Muscle of leg (tissue), 16 donors: ENCODE measurements around the gene CTBP1. TPM values are rescaled to one million over a fixed set of nuclear protein-coding genes. Genes with fewer than 3 reads are reported as not detected.

Source experiments
- DNase-seq: peaks from one replicate; pipeline ENCODE4 v3.0.0; 2013
- H3K27ac ChIP-seq: one replicate; pipeline ENCODE4 v1.5.1; 2013; ENCODE audit warnings: mild to moderate bottlenecking, low read length, control low read depth
- H3K27me3 ChIP-seq: one replicate; pipeline ENCODE4 v1.6.1; 2013; ENCODE audit warnings: low read length; ENCODE audit not compliant: control insufficient read depth, insufficient read depth
- H3K36me3 ChIP-seq: one replicate; pipeline ENCODE4 v1.6.1; 2013; ENCODE audit warnings: low read length; ENCODE audit not compliant: control insufficient read depth, insufficient read depth
- H3K4me1 ChIP-seq: one replicate; pipeline ENCODE4 v1.6.1; 2013; ENCODE audit warnings: low read length; ENCODE audit not compliant: control insufficient read depth, insufficient read depth
- H3K4me3 ChIP-seq: one replicate; pipeline ENCODE4 v1.5.1; 2013; ENCODE audit warnings: low read length, control low read depth
- H3K9me3 ChIP-seq: replicated peaks from 2 replicates; pipeline ENCODE4 v1.6.1; 2013; ENCODE audit warnings: low read depth, low read length; ENCODE audit not compliant: control insufficient read depth
- WGBS: methylation state at CpG from one replicate; pipeline ENCODE4 v1.1.5; 2013; ENCODE audit warnings: missing lambda C conversion rate; ENCODE audit not compliant: insufficient coverage; 5-methylcytosine and 5-hydroxymethylcytosine counted together
- long read RNA-seq, 11 donors: transcript quantifications; one replicate each; lab custom pipeline, GENCODE V29; 2026
- polyA plus RNA-seq, 8 donors: library from polyadenylated mRNA; unstranded; fragments of 120-200 nt; gene quantifications; one replicate each; pipeline versions ENCODE4 v1.2.1 to v1.2.3, GENCODE V29; 2013; ENCODE audit warnings: inconsistent platforms in 1 of 8, low replicate concordance in 1 of 8; ENCODE audit not compliant: insufficient read length in 8 of 8, insufficient read depth in 1 of 8
- total RNA-seq: library from RNA; stranded (reverse); fragments of 120-200 nt; gene quantifications from one replicate; pipeline ENCODE4 v1.2.4, GENCODE V29; 2013

Gene CTBP1
- total RNA-seq (81.9 TPM), polyA plus RNA-seq (100 to 1,000 TPM; 101 to 146 (median 122) TPM)
- long read RNA-seq, donor 1, transcript CTBP1-203 (10 exons, 2,467 nt) = major isoform, 8 of 10 reads
- long read RNA-seq, donor 1, partial matches to known transcripts = 0 of 10 reads
- long read RNA-seq, donor 1, other reads (novel, unspliced or antisense) = 0 of 10 reads
- long read RNA-seq, donor 2, partial matches to known transcripts = 0 of 2 reads
- long read RNA-seq, donor 2, other reads (novel, unspliced or antisense) = 0 of 2 reads
- long read RNA-seq, donor 3, transcript CTBP1-201 (9 exons, 2,297 nt) = minor isoform, 13 of 33 reads
- long read RNA-seq, donor 3, transcript CTBP1-203 (10 exons, 2,467 nt) = major isoform, 14 of 33 reads
- long read RNA-seq, donor 3, partial matches to known transcripts = 0 of 33 reads
- long read RNA-seq, donor 3, other reads (novel, unspliced or antisense) = 5 of 33 reads
- long read RNA-seq, donor 4, transcript CTBP1-201 (9 exons, 2,297 nt) = minor isoform, 6 of 17 reads
- long read RNA-seq, donor 4, transcript CTBP1-203 (10 exons, 2,467 nt) = major isoform, 9 of 17 reads
- long read RNA-seq, donor 4, partial matches to known transcripts = 0 of 17 reads
- long read RNA-seq, donor 4, other reads (novel, unspliced or antisense) = 0 of 17 reads
- long read RNA-seq, donor 5, transcript CTBP1-203 (10 exons, 2,467 nt) = major isoform, 26 of 41 reads
- long read RNA-seq, donor 5, transcript CTBP1-201 (9 exons, 2,297 nt) = minor isoform, 8 of 41 reads
- long read RNA-seq, donor 5, partial matches to known transcripts = 7 of 41 reads
- long read RNA-seq, donor 5, other reads (novel, unspliced or antisense) = 0 of 41 reads
- long read RNA-seq, donor 6, transcript CTBP1-203 (10 exons, 2,467 nt) = major isoform, 11 of 30 reads
- long read RNA-seq, donor 6, transcript CTBP1-201 (9 exons, 2,297 nt) = minor isoform, 10 of 30 reads
- long read RNA-seq, donor 6, partial matches to known transcripts = 0 of 30 reads
- long read RNA-seq, donor 6, other reads (novel, unspliced or antisense) = 8 of 30 reads
- long read RNA-seq, donor 7, transcript CTBP1-203 (10 exons, 2,467 nt) = major isoform, 12 of 28 reads
- long read RNA-seq, donor 7, transcript CTBP1-201 (9 exons, 2,297 nt) = minor isoform, 7 of 28 reads
- long read RNA-seq, donor 7, partial matches to known transcripts = 0 of 28 reads
- long read RNA-seq, donor 7, other reads (novel, unspliced or antisense) = 8 of 28 reads
- long read RNA-seq, donor 8, partial matches to known transcripts = 0 of 5 reads
- long read RNA-seq, donor 8, other reads (novel, unspliced or antisense) = 0 of 5 reads
- long read RNA-seq, donor 9, transcript CTBP1-203 (10 exons, 2,467 nt) = minor isoform, 5 of 18 reads
- long read RNA-seq, donor 9, transcript CTBP1-201 (9 exons, 2,297 nt) = major isoform, 7 of 18 reads
- long read RNA-seq, donor 9, partial matches to known transcripts = 0 of 18 reads
- long read RNA-seq, donor 9, other reads (novel, unspliced or antisense) = 6 of 18 reads
- long read RNA-seq, donor 10, transcript CTBP1-201 (9 exons, 2,297 nt) = minor isoform, 5 of 21 reads
- long read RNA-seq, donor 10, transcript CTBP1-203 (10 exons, 2,467 nt) = major isoform, 11 of 21 reads
- long read RNA-seq, donor 10, partial matches to known transcripts = 0 of 21 reads
- long read RNA-seq, donor 10, other reads (novel, unspliced or antisense) = 5 of 21 reads
- long read RNA-seq, donor 11, transcript CTBP1-203 (10 exons, 2,467 nt) = major isoform, 9 of 15 reads
- long read RNA-seq, donor 11, partial matches to known transcripts = 0 of 15 reads
- long read RNA-seq, donor 11, other reads (novel, unspliced or antisense) = 0 of 15 reads

DNA sequence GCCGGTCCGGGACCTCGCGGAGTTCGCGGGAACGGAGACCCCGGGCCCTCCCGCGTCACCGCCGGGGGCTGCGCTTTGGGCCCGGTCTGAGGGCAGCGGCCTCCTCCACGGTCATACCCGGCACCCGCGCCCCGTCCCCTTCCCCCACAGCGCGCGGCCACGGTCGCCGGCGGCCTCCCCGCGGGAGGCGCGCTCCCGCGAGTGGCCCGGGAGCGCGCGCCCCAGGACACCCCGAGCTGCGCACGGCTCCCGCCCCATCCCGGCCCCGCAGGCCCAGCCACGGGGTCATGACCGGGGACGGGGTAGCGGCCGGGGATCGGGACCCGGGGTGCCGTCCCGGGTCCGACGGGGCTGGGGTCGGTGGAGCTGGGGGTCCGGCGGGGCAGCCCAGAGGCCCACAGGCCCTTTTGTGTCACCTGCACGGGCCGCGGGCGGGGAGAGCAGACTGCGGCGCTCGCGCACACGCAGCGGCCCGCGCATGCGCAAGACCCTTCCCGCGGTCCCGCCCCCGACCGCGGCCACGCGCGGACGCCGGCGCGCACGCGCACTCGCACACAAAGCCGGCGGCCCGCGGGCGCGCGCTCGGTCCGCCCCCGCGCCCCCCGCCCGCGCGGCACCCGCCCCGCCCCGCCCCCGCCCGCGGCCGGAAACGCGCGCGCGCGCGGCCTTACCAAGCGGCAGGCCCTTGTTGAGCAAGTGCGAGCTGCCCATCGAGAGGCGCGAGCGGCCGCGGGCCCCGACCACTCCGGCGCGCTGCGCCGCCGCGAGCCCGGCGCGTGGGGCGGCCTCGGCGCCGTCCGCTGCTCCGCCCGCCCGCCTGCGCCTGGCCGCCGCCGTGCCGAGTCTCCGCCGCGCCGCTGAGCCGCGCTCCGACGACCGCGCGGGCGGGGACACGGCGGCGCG lies at the start of gene CTBP1:
Gene CTBP1, minus strand, starts transcription at position 886 of the 903 bp plus-strand sequence. CDS start 7,799 bp downstream, outside the sequence.
- H3K4me1 ChIP-seq = peaks cover 54% of the 10 kb centered on the region
- WGBS = under 1% methylated on average over 154 of the region's 163 CpGs
- H3K4me3 ChIP-seq = peak within 1 kb of the TSS; percentile 83
- no peaks in the 10 kb centered on the region for H3K27me3 ChIP-seq
- peaks cover 23% of the 10 kb centered on the region for H3K9me3 ChIP-seq
- peaks cover 20% of the 10 kb centered on the region for H3K36me3 ChIP-seq
- H3K27ac ChIP-seq = peak within 1 kb of the TSS; percentile 94
- peak; percentile 95 for DNase-seq

DNA sequence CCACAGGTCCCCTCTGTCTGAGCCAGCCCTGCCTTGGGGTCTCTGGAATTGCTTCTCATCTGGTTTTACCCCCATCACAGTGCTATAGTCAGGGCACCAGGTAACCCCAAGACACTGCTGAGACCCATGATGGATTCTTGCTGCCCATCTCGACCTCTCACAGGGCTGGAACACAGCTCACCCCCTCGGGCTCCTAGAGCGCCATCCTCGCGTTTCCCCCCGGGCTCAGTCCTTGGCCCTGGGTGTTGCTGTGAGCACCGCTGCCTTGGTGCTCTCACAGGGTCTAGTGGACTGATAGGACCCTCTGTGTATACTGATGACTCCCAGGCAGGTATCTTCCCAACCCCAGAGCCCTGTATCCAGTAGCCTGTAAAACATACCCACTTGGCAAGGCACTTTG lies 49.5 kb upstream of the CTBP1 start:
- DNase-seq = no peak
- no peaks in the 10 kb centered on the region for H3K27me3 ChIP-seq
- H3K27ac ChIP-seq = no peak overlapping the region
- peaks cover 40% of the 10 kb centered on the region for H3K36me3 ChIP-seq
- H3K9me3 ChIP-seq = no peaks in the 10 kb centered on the region
- H3K4me3 ChIP-seq = no peak overlapping the region
- peaks cover 8% of the 10 kb centered on the region for H3K4me1 ChIP-seq
- 93% methylated on average over 5 of the region's 7 CpGs for WGBS

DNA sequence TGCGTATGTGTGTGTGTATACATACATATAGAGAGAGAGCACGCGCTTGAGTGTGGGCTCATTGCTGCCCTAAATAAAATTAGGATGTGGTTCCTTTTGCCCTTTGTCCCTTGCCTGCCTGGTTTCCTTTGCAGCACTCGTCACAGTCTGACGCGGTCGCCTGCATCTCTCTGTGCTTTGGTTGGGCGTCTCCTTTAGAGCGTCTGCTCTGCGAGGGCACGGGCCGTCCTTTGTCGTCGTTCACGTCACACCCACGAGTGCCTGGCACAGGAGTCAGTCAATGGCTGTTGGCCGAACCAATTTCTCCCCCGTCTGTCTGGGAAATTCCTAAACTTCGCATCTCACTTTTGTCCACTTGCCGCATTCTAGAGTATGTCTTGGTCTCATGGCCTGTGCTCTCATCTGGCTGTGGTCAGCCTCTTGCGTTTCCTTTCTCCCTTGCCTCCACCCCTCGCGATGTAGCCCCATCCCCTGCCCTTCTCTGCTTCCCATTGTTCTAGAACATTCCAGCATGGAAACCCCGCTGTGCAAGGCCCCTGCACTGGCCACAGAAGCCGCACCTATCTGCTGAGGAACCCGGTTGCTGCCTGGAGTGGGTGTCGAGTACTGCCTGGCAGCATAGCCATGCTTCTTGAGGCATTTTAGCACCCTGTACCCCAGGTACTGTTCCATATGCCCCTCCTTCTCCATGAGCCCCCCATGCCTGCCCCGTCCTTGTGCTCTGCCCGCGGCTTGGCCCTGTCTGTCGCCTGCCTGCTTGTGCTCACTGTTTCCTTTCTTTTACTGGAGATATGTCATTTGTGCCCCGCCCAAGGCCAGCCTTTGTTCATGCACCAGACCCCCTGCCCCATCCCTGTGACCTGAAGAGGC lies 48.8 kb upstream of the CTBP1 start:
- H3K4me3 ChIP-seq = no peak overlapping the region
- no peaks in the 10 kb centered on the region for H3K9me3 ChIP-seq
- no peak for DNase-seq
- H3K27me3 ChIP-seq = no peaks in the 10 kb centered on the region
- WGBS = 85% methylated on average over 31 of the region's 32 CpGs
- peaks cover 8% of the 10 kb centered on the region for H3K4me1 ChIP-seq
- H3K36me3 ChIP-seq = peaks cover 40% of the 10 kb centered on the region
- no peak overlapping the region for H3K27ac ChIP-seq

DNA sequence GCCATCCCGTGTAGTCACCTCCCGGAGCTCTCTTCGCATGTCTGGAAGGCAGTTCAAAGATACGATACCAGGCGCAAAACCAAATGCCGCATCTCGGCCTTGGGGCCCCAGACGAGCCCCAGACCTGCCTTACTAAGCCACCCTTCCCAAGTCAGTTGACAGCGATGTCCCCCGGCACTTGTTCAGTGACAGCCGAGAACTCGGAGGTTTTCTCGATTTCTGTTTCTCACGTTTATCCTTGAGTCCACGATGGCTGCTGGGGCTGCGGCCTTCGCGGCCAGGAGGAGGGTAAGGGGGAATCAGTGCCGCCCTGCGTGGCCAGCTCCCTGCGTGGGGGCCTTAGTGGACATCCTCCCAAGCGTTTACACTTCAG lies 48.1 kb upstream of the CTBP1 start:
- no peak for DNase-seq
- Histone ChIP-seq H3K9me3 (no peaks in the 10 kb centered on the region), H3K4me1 (peaks cover 10% of the 10 kb centered on the region), H3K36me3 (peaks cover 46% of the 10 kb centered on the region), H3K27ac (no peak overlapping the region), H3K4me3 (no peak overlapping the region), H3K27me3 (no peaks in the 10 kb centered on the region)
- WGBS = 87% methylated on average over 15 of the region's 22 CpGs

DNA sequence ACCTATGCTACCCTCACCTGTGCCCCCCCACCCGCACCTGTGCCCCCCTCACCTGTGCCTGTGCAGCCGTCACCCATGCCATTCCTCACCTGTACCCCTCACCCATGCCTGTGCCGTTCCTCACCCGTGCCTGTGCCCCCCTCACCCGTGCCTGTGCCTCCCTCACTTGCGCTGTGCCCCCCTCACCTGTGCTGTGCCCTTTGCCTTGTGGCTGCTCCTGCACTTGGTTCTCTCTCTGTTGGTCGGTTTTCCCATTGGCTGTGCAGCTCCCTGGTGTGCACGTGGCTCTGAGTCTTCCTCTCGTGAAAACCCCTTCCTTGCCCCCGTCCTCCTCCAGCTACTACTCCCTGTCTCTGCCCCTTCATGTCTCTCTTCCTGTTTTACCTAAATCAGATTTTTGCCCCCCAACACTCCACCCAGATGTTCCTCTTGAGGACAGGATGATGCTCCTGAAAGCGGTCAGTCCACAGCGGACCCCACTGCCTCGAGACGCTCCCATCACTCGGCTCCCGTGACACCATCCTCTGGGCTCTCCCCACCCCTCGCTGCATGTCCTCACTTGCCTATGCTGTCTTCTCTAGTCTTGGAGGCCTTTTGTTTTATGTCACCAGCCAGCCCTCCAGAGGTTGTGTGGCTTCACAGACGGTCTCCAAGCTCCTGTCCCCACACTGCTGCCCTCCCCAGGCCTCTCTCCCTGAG lies 47.5 kb upstream of the CTBP1 start:
- H3K27ac ChIP-seq = no peak overlapping the region
- WGBS = 82% methylated on average over 16 of the region's 18 CpGs
- H3K9me3 ChIP-seq = no peaks in the 10 kb centered on the region
- no peaks in the 10 kb centered on the region for H3K27me3 ChIP-seq
- H3K4me3 ChIP-seq = no peak overlapping the region
- peaks cover 48% of the 10 kb centered on the region for H3K36me3 ChIP-seq
- no peak for DNase-seq
- peaks cover 12% of the 10 kb centered on the region for H3K4me1 ChIP-seq

DNA sequence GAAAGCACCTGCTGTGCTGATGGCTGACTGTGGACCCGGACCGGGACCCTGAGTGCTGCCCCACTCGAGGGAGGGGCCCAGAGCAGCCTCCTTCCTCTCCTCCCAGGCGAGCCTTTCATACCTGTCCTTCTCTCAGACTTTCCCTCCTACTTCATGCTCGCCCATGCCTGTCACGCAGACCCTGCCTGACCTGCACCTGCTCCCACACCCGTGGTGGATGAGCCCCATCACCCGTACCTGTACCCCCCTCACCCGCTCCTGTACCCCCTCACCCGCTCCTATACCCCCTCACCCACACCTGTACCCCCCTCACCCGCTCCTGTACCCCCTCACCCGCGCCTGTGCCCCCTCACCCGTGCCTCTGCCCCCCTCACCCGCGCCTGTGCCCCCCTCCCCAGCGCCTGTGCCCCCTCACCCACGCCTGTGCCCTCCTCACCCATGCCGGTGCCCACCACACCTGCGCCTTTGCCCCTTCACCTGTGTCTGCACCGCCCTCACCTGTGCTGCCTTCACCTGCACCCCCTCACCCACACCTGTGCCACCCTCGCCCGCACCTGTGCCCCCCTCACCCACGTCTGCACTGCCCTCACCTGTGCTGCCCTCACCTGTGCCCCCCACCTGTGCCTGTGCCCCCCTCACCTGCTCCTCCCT lies 46.6 kb upstream of the CTBP1 start:
- Histone ChIP-seq H3K9me3 (no peaks in the 10 kb centered on the region), H3K4me3 (no peak overlapping the region), H3K4me1 (peaks cover 17% of the 10 kb centered on the region), H3K27me3 (no peaks in the 10 kb centered on the region), H3K36me3 (peaks cover 42% of the 10 kb centered on the region), H3K27ac (no peak overlapping the region)
- 75% methylated on average over 13 of the region's 24 CpGs for WGBS
- no peak for DNase-seq

DNA sequence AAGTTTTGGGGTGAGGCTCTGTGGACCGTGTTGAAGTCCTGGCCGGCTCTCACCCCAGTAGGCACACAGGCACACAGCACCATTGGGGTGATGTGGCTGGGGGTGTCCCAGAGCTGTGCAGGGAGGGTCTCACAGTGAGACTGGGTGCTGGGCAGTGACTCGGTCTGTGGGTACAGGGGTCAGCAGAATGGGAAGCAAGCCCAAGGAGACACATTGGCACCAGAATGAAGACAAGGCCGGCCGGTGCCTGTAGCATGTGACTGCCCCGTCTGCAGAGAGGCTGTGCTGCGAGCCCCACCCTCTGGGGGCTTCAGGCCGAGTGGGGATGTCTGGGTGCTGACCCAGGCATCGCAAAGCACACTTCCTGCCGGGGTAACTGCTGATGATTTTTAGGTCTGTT lies 46.0 kb upstream of the CTBP1 start:
- no peaks in the 10 kb centered on the region for H3K27me3 ChIP-seq
- H3K36me3 ChIP-seq = peaks cover 36% of the 10 kb centered on the region
- no peak overlapping the region for H3K27ac ChIP-seq
- no peaks in the 10 kb centered on the region for H3K9me3 ChIP-seq
- 45% methylated on average over 7 of the region's 10 CpGs for WGBS
- peaks cover 15% of the 10 kb centered on the region for H3K4me1 ChIP-seq
- DNase-seq = no peak
- H3K4me3 ChIP-seq = no peak overlapping the region
